Liver (tissue), 9 donors: Measurements from ENCODE around the gene CRPPA. TPM values are rescaled to one million over a fixed set of nuclear protein-coding genes. Genes with fewer than 3 reads are reported as not detected.

Source experiments
- DNase-seq: peaks from one replicate; pipeline ENCODE4 v3.0.0-alpha.2; 2017; ENCODE audit warnings: low spot score
- H3K27ac ChIP-seq, 2 donors: one replicate each; pipeline ENCODE4 v1.7.0; 2013; ENCODE audit warnings: inconsistent platforms in 2 of 2, low read length in 2 of 2, control low read depth in 1 of 2, low read depth in 1 of 2, mild to moderate bottlenecking in 1 of 2
- H3K27me3 ChIP-seq, 4 donors: one replicate each; pipeline versions ENCODE4 v1.6.1 to v1.7.0; 2013; ENCODE audit warnings: low read length in 3 of 4, inconsistent platforms in 1 of 4, mild to moderate bottlenecking in 1 of 4, moderate library complexity in 1 of 4; ENCODE audit not compliant: control insufficient read depth in 4 of 4, insufficient read depth in 4 of 4
- H3K36me3 ChIP-seq, 4 donors: one replicate each; pipeline versions ENCODE4 v1.6.1 to v1.7.0; 2013; ENCODE audit warnings: low read length in 3 of 4, mild to moderate bottlenecking in 3 of 4, low read depth in 1 of 4, moderate library complexity in 1 of 4; ENCODE audit not compliant: control insufficient read depth in 4 of 4, insufficient read depth in 3 of 4
- H3K4me1 ChIP-seq, 4 donors: one replicate each; pipeline versions ENCODE4 v1.6.1 to v1.7.0; 2013; ENCODE audit warnings: low read length in 3 of 4, mild to moderate bottlenecking in 3 of 4, moderate library complexity in 1 of 4; ENCODE audit not compliant: control insufficient read depth in 4 of 4, insufficient read depth in 4 of 4
- H3K4me3 ChIP-seq, 3 donors: one replicate each; pipeline versions ENCODE4 v1.6.1 to v1.7.0; 2013; ENCODE audit warnings: low read length in 3 of 3, control low read depth in 1 of 3, low read depth in 1 of 3, mild to moderate bottlenecking in 1 of 3
- H3K9ac ChIP-seq, 2 donors: one replicate each; pipeline ENCODE4 v1.7.0; 2013; ENCODE audit warnings: low read length in 2 of 2, mild to moderate bottlenecking in 2 of 2, moderate library complexity in 2 of 2, control low read depth in 1 of 2, low read depth in 1 of 2
- H3K9me3 ChIP-seq, 4 donors: one replicate each; pipeline versions ENCODE4 v1.6.1 to v1.7.0; 2013; ENCODE audit warnings: low read length in 3 of 4; ENCODE audit not compliant: control insufficient read depth in 4 of 4
- EGR1 ChIP-seq, 2 donors: IDR thresholded peaks; 2 replicates each; pipeline ENCODE4 v1.6.1; 2016 to 2018; ENCODE audit warnings: antibody characterized with exemption in 2 of 2, low read depth in 2 of 2
- FOXA1 ChIP-seq: IDR thresholded peaks from 2 replicates; pipeline ENCODE4 v1.6.1; 2016; ENCODE audit warnings: antibody characterized with exemption
- FOXA2 ChIP-seq: IDR thresholded peaks from 2 replicates; pipeline ENCODE4 v1.6.1; 2016; ENCODE audit warnings: antibody characterized with exemption
- GABPA ChIP-seq, 2 donors: IDR thresholded peaks in 1 of 2; conservative IDR thresholded peaks in 1 of 2; 2 replicates each; pipeline ENCODE4 v1.6.1; 2016; ENCODE audit warnings: antibody characterized with exemption in 2 of 2, mild to moderate bottlenecking in 1 of 2, moderate library complexity in 1 of 2
- HNF4A ChIP-seq, 2 donors: conservative IDR thresholded peaks; 2 replicates each; pipeline ENCODE4 v1.6.1; 2016; ENCODE audit warnings: antibody characterized with exemption in 2 of 2, mild to moderate bottlenecking in 2 of 2
- HNF4G ChIP-seq: IDR thresholded peaks from 2 replicates; pipeline ENCODE4 v1.6.1; 2016; ENCODE audit warnings: antibody characterized with exemption
- JUND ChIP-seq, 2 donors: IDR thresholded peaks; 2 replicates each; pipeline ENCODE4 v1.6.1; 2016; ENCODE audit warnings: antibody characterized with exemption in 2 of 2
- NR2F2 ChIP-seq: IDR thresholded peaks from 2 replicates; pipeline ENCODE4 v1.6.1; 2016; ENCODE audit warnings: antibody characterized with exemption
- RAD21 ChIP-seq, 2 donors: IDR thresholded peaks; 2 replicates each; pipeline ENCODE4 v1.6.1; 2016; ENCODE audit warnings: antibody characterized with exemption in 2 of 2, mild to moderate bottlenecking in 2 of 2
- RXRA ChIP-seq, 2 donors: IDR thresholded peaks; 2 replicates each; pipeline ENCODE4 v1.6.1; 2017 to 2018; ENCODE audit warnings: antibody characterized with exemption in 2 of 2, mild to moderate bottlenecking in 1 of 2
- SP1 ChIP-seq: IDR thresholded peaks from 2 replicates; pipeline ENCODE4 v1.6.1; 2018; ENCODE audit warnings: antibody characterized with exemption, mild to moderate bottlenecking
- TAF1 ChIP-seq: conservative IDR thresholded peaks from 2 replicates; pipeline ENCODE4 v1.6.1; 2016; ENCODE audit warnings: antibody characterized with exemption, mild to moderate bottlenecking
- YY1 ChIP-seq: IDR thresholded peaks from 2 replicates; pipeline ENCODE4 v1.6.1; 2016; ENCODE audit warnings: antibody characterized with exemption, mild to moderate bottlenecking
- WGBS: extraction: QIAGEN DNeasy Blood & Tissue Kit; methylation state at CpG from one replicate; pipeline ENCODE4 v1.1.7; 2013; 5-methylcytosine and 5-hydroxymethylcytosine counted together
- polyA plus RNA-seq, 2 donors: library from polyadenylated mRNA; stranded (reverse) in 1 of 2; unstranded in 1 of 2; fragments of 200-250 nt in 1 of 2; fragments of >200 nt in 1 of 2; fragmentation: Nextera tagmentation in 1 of 2; extraction: Ambion mirVana in 1 of 2; gene quantifications; one replicate each; pipeline versions ENCODE4 v1.2.1 to v1.2.3, GENCODE V29; 2013 to 2015
- total RNA-seq, 2 donors: library from RNA; depleted of rRNA; stranded (reverse); fragments of >200 nt; gene quantifications; one replicate each; pipeline ENCODE4 v1.2.3, GENCODE V29; 2014
- TF ChIP-seq, protein P1 (sequence below): IDR thresholded peaks from 2 replicates; pipeline ENCODE4 v1.6.1; 2016; ENCODE audit warnings: antibody characterized with exemption
- TF ChIP-seq, protein P2 (sequence below): IDR thresholded peaks from 2 replicates; pipeline ENCODE4 v1.6.1; 2016; ENCODE audit warnings: antibody characterized with exemption, mild to moderate bottlenecking
- TF ChIP-seq, protein P3 (sequence below): IDR thresholded peaks from 2 replicates; pipeline ENCODE4 v1.6.1; 2016; ENCODE audit warnings: antibody characterized with exemption
- TF ChIP-seq, protein P4 (sequence below): fragments of 150-350 bp; IDR thresholded peaks from 2 replicates; pipeline ENCODE4 v1.5.1; 2017; ENCODE audit warnings: improper control_type of control experiment, low read depth, low read length; ENCODE audit not compliant: missing input control
- TF ChIP-seq, protein P5 (sequence below): IDR thresholded peaks from 2 replicates; pipeline ENCODE4 v1.6.1; 2016; ENCODE audit warnings: antibody characterized with exemption
- donor health status: healthy.
- donor health status: healthy.
- donor health status: healthy.
- donor health status: healthy.
- donor health status: healthy.

The CRPPA gene
- total and polyA plus RNA-seq, 4 donors, result 0.47 to 3.7 (median 1.8) TPM

DNA sequence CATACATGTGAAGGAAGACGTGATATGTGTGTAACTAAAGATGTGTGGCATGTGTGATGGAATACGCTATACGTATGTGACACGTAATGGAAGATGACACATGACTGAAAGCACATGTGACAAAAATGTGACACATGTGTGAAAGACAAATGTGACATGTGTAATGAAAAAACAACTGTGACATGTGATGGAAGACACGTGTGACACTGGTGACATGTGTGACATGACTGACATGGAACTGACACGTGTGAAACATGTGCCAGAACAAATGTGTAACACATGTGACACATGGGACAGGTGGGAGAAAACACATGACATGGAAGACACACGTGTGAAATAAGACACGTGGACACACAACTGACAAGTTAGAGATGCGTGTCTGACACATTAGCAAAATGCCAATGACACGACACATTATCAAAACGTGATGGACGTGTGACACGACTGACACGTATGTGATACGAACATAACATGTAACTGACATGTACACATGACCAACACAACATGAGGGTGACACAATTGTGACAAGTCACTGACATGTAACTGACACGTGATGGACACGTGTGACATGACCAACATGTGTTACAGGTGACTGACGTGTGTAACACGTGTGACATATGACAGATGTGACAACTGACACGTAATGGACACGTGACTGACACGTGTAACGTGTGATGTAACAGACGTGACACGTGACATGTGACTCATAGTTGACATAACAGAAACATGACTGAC lies 24.4 kb downstream of the CRPPA start:
- no peak for TF ChIP-seq HNF4A (conservative IDR thresholded peaks at IDR 0.05)
- no peak for TF ChIP-seq HNF4G
- no peak for TF ChIP-seq RAD21 (IDR thresholded peaks at IDR 0.05)
- TF ChIP-seq YY1, result no peak
- TF ChIP-seq, protein P1, sequence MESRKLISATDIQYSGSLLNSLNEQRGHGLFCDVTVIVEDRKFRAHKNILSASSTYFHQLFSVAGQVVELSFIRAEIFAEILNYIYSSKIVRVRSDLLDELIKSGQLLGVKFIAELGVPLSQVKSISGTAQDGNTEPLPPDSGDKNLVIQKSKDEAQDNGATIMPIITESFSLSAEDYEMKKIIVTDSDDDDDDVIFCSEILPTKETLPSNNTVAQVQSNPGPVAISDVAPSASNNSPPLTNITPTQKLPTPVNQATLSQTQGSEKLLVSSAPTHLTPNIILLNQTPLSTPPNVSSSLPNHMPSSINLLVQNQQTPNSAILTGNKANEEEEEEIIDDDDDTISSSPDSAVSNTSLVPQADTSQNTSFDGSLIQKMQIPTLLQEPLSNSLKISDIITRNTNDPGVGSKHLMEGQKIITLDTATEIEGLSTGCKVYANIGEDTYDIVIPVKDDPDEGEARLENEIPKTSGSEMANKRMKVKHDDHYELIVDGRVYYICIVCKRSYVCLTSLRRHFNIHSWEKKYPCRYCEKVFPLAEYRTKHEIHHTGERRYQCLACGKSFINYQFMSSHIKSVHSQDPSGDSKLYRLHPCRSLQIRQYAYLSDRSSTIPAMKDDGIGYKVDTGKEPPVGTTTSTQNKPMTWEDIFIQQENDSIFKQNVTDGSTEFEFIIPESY, result no peak
- TF ChIP-seq, protein P2, sequence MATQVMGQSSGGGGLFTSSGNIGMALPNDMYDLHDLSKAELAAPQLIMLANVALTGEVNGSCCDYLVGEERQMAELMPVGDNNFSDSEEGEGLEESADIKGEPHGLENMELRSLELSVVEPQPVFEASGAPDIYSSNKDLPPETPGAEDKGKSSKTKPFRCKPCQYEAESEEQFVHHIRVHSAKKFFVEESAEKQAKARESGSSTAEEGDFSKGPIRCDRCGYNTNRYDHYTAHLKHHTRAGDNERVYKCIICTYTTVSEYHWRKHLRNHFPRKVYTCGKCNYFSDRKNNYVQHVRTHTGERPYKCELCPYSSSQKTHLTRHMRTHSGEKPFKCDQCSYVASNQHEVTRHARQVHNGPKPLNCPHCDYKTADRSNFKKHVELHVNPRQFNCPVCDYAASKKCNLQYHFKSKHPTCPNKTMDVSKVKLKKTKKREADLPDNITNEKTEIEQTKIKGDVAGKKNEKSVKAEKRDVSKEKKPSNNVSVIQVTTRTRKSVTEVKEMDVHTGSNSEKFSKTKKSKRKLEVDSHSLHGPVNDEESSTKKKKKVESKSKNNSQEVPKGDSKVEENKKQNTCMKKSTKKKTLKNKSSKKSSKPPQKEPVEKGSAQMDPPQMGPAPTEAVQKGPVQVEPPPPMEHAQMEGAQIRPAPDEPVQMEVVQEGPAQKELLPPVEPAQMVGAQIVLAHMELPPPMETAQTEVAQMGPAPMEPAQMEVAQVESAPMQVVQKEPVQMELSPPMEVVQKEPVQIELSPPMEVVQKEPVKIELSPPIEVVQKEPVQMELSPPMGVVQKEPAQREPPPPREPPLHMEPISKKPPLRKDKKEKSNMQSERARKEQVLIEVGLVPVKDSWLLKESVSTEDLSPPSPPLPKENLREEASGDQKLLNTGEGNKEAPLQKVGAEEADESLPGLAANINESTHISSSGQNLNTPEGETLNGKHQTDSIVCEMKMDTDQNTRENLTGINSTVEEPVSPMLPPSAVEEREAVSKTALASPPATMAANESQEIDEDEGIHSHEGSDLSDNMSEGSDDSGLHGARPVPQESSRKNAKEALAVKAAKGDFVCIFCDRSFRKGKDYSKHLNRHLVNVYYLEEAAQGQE, result no peak
- no peak for TF ChIP-seq RXRA (IDR thresholded peaks at IDR 0.05)
- no peak for TF ChIP-seq TAF1
- TF ChIP-seq FOXA2, result no peak
- TF ChIP-seq FOXA1, result no peak
- TF ChIP-seq, protein P3, sequence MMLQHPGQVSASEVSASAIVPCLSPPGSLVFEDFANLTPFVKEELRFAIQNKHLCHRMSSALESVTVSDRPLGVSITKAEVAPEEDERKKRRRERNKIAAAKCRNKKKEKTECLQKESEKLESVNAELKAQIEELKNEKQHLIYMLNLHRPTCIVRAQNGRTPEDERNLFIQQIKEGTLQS, result no peak
- TF ChIP-seq, protein P4, sequence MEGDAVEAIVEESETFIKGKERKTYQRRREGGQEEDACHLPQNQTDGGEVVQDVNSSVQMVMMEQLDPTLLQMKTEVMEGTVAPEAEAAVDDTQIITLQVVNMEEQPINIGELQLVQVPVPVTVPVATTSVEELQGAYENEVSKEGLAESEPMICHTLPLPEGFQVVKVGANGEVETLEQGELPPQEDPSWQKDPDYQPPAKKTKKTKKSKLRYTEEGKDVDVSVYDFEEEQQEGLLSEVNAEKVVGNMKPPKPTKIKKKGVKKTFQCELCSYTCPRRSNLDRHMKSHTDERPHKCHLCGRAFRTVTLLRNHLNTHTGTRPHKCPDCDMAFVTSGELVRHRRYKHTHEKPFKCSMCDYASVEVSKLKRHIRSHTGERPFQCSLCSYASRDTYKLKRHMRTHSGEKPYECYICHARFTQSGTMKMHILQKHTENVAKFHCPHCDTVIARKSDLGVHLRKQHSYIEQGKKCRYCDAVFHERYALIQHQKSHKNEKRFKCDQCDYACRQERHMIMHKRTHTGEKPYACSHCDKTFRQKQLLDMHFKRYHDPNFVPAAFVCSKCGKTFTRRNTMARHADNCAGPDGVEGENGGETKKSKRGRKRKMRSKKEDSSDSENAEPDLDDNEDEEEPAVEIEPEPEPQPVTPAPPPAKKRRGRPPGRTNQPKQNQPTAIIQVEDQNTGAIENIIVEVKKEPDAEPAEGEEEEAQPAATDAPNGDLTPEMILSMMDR, result no peak
- no peak for TF ChIP-seq NR2F2
- TF ChIP-seq, protein P5, sequence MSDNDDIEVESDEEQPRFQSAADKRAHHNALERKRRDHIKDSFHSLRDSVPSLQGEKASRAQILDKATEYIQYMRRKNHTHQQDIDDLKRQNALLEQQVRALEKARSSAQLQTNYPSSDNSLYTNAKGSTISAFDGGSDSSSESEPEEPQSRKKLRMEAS, result no peak
- TF ChIP-seq JUND (IDR thresholded peaks at IDR 0.05), result no peak
- no peak for TF ChIP-seq SP1
- no peak for TF ChIP-seq GABPA (IDR thresholded peaks at IDR 0.05 in 1 of 2, conservative IDR thresholded peaks at IDR 0.05 in 1 of 2)
- TF ChIP-seq EGR1 (IDR thresholded peaks at IDR 0.05; ENCODE audit: low read depth in 2 of 2), result no peak
- WGBS, result 97% methylated on average over 25 of the region's 25 CpGs
- Histone ChIP-seq H3K9me3 (peaks cover 0 to 4% (median under 1%) of the 10 kb centered on the region in 4 donors), H3K9ac (no peak overlapping the region), H3K36me3 (no peaks in the 10 kb centered on the region), H3K4me1 (no peaks in the 10 kb centered on the region), H3K27ac (no peak overlapping the region), H3K4me3 (no peak overlapping the region), H3K27me3 (no peaks in the 10 kb centered on the region)
- no peak for DNase-seq
